ENCODE measurements around the gene DMP1.
"Not testable (repeated sequence)": the region's sequence is repeated elsewhere in the genome, so short reads cannot be mapped to it uniquely, and the experiment has no call there.

Gene DMP1

DNA sequence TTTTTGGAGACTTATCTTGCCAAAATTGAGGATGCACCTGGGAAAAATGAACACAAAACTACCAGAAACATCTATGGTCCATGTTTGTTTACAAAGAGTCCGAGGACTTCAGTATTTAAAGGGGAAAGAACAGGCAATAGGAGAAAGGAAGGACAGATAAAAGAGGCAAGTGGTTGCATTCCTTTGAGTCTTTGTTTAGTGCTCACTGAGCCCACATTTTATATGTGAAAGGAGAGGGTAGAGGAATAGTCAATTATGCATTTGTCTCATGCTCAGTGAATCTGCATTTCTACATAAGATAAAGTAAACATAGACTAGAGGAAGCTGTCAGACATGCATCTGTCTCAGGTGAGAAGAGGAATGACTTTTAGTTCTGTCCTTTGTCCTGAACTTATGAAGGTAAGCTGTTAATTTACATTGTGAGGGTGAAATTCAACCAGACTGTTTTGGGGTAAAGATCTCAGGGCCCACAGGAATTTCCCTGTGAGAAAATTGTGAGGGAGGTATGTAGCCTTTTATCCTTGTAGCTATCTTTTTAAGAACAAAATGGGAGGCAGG is 4.5 kb downstream of the DMP1 start:
- Mint-ChIP-seq H3K9me3 (no peaks in the 10 kb centered on the region), H3K27ac (no peak overlapping the region), H3K4me1 (ENCODE audit: low read depth) (no peaks in the 10 kb centered on the region), H3K36me3 (ENCODE audit: low read depth) (no peaks in the 10 kb centered on the region), H3K4me3 (no peak overlapping the region), H3K27me3 (peaks cover 5% of the 10 kb centered on the region)

DNA sequence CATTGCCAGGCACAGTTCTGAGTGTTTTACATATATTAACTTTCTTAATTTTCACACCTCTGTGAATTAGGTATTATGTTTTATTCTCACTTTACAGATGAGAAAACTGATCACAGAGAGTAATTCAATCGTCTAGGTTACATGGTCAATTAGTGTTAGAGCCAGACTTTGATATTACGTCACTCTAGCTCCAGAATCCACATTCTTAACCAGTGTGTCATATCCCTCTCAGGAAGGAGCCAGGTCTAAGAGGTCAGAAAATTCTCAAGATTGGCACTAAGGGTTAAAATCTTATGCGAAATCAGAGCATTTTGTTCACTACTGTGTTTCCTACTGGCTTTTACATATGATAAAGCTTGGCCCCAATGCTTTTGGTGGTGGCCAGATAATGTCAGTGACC is 7.4 kb downstream of the DMP1 start:
- H3K27ac Mint-ChIP-seq: no peak overlapping the region

DNA sequence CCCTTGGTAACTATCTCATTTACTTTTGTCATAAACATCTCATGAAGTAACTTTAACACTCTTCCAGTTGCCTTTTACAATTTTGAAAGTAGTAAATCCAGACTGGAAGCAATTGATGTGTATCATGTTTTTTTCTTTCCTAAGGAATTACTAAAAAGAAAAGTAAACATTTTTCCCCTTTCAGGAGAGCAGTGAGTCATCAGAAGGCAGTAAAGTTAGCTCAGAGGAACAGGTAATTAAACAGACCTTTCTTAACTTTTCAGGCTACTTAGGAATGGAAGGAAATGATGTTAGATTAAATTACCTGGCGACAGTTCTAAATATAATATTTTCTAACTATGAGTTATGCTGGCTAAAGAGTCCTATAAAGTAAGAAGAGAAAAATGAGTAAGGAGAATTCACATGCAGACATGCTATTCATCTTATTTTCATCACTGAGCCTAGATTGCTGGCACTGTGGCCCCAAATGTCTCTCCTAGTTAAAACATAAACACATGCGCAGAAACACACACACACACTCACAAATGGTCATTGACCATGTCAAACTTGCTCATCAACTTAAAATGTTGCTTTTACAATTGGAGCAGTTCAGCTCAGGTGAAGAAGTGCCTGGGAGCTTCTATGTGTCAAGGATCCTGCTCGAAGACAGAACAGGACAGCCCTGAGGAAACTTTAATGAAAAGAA is 9.3 kb downstream of the DMP1 start:
- peaks cover 7% of the 10 kb centered on the region for H3K27me3 Mint-ChIP-seq
- no peak overlapping the region for H3K4me3 Mint-ChIP-seq
- no peak overlapping the region for H3K27ac Mint-ChIP-seq
- H3K9me3 Mint-ChIP-seq: no peaks in the 10 kb centered on the region
- H3K36me3 Mint-ChIP-seq (ENCODE audit: low read depth): no peaks in the 10 kb centered on the region
- no peaks in the 10 kb centered on the region for H3K4me1 Mint-ChIP-seq (ENCODE audit: low read depth)

More for the DNA sequence above, 7.4 kb downstream of the DMP1 start:
- Mint-ChIP-seq H3K4me1 (ENCODE audit: low read depth) (no peaks in the 10 kb centered on the region), H3K27me3 (peaks cover 6% of the 10 kb centered on the region), H3K4me3 (no peak overlapping the region), H3K36me3 (ENCODE audit: low read depth) (no peaks in the 10 kb centered on the region), H3K9me3 (no peaks in the 10 kb centered on the region)

DNA sequence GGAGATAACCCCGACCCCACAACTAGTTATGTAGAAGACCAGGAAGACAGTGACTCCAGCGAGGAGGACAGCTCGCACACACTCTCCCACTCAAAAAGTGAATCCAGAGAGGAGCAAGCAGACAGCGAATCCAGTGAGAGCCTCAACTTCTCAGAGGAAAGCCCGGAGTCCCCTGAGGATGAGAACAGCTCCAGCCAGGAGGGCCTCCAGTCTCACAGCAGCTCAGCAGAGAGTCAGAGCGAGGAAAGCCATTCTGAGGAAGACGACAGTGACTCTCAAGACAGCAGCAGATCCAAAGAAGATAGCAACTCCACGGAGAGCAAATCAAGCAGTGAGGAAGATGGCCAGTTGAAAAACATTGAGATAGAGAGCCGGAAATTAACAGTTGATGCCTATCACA is 12.8 kb downstream of the DMP1 start:
- Mint-ChIP-seq H3K27ac (no peak overlapping the region), H3K27me3 (peaks cover 7% of the 10 kb centered on the region), H3K4me1 (ENCODE audit: low read depth) (no peaks in the 10 kb centered on the region), H3K4me3 (no peak overlapping the region), H3K36me3 (ENCODE audit: low read depth) (no peaks in the 10 kb centered on the region), H3K9me3 (no peaks in the 10 kb centered on the region)

DNA sequence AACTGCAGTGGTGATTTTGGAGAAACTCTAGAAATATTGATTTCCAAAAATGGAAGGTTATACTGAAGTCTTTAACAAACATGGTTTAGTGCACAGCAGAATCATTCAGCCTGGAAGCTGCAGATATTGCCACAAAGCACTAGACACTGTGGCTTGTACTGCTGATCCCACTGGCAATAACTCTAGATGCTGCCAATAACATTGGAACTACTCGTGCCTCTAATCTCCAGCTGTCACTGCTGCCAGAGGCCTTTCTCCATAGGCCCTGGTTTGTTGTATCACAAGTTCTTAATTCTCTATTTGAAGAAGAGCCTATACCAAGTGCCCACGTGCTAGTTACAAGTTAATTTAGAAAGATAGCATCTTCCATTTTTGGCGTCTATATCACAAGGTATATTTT is 19.3 kb downstream of the DMP1 start:
- Mint-ChIP-seq H3K4me1 (ENCODE audit: low read depth) (no peaks in the 10 kb centered on the region), H3K27ac (no peak overlapping the region), H3K27me3 (peaks cover 12% of the 10 kb centered on the region), H3K9me3 (peaks cover 11% of the 10 kb centered on the region), H3K4me3 (no peak overlapping the region), H3K36me3 (ENCODE audit: low read depth) (no peaks in the 10 kb centered on the region)

DNA sequence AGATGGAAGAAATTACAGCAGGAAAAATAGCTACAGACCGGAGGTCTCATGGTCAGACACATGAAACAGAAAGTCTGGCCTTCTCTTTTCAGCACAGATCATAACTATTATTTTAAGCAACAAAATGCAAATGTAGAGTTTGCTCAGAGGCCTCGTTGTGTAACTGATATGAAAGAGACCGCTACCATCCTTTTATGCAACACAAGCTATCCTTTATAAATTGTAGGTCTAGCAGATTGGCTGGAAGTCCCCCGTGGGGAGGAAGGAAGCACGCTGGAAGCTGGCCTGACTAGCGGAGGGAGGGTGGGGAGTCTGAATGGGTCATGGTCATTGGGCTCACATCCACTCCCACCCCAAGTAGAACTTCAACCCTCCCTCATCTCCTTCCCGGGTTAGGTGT is 27.7 kb downstream of the DMP1 start:
- H3K4me1 Mint-ChIP-seq (ENCODE audit: low read depth): no peaks in the 10 kb centered on the region
- H3K27me3 Mint-ChIP-seq: peaks cover 13% of the 10 kb centered on the region

DNA sequence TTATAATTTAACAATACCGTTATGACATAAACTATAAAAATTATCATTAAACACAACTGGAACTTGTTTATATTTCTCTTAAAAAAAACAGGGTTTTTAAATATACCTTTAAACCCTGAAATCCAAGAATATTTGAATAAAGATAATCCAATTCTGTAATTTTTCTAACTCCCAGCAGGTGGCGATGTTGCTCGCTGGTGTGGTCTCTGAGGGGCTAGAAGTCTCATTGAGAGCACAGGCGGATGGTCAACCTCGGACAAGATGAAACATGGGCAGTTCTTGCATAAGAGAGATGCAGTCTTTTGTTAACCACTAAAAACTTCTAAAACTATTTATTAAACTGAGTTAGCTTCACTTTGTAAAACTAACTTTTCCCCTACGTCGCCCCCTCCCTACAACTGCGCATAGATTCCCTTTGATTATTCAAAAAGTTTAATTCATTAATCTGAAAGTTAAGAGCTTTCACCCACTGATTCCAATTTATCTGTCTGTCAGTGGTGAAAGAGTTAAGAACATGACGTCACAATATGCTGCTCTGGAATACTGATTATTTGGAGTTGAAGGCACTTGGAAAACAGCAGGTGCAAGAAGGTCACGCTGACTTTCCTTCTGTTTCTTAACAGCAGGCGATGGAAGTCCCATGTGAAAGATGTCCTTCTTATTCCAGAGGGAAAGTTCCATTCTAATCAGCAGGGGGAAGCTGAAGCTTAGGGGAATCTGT is 29.5 kb downstream of the DMP1 start:
- peaks cover 8% of the 10 kb centered on the region for H3K27me3 Mint-ChIP-seq
- H3K27ac Mint-ChIP-seq: no peak overlapping the region
- no peaks in the 10 kb centered on the region for H3K9me3 Mint-ChIP-seq
- no peak overlapping the region for H3K4me3 Mint-ChIP-seq
- H3K4me1 Mint-ChIP-seq (ENCODE audit: low read depth): no peaks in the 10 kb centered on the region
- H3K36me3 Mint-ChIP-seq (ENCODE audit: low read depth): no peaks in the 10 kb centered on the region

More for the DNA sequence above, 27.7 kb downstream of the DMP1 start:
- no peak overlapping the region for H3K4me3 Mint-ChIP-seq
- no peak overlapping the region for H3K27ac Mint-ChIP-seq
- H3K36me3 Mint-ChIP-seq (ENCODE audit: low read depth): no peaks in the 10 kb centered on the region
- H3K9me3 Mint-ChIP-seq: peaks cover 6% of the 10 kb centered on the region

DNA sequence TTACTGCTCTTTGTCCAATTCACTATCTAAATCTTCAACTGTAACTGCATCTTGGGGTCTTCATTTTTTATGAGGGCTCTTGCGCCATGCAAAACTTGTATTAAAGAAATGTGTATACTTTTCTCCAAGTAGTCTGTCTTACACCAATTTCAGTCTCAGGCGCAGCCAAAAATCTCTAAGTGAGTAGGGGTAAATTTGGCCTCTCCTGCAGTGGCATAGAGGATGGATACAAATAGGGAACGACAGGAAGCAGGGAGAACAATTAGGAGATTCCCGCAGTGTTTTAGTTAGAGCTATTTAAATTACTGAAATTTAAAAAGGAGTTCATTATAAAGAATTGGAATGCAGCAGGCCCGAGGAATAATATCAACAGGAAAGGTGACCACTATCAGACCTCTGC is 30.2 kb downstream of the DMP1 start:
- Mint-ChIP-seq H3K4me3 (no peak overlapping the region), H3K4me1 (ENCODE audit: low read depth) (no peaks in the 10 kb centered on the region), H3K27ac (no peak overlapping the region), H3K27me3 (peaks cover 3% of the 10 kb centered on the region), H3K9me3 (no peaks in the 10 kb centered on the region), H3K36me3 (ENCODE audit: low read depth) (no peaks in the 10 kb centered on the region)

DNA sequence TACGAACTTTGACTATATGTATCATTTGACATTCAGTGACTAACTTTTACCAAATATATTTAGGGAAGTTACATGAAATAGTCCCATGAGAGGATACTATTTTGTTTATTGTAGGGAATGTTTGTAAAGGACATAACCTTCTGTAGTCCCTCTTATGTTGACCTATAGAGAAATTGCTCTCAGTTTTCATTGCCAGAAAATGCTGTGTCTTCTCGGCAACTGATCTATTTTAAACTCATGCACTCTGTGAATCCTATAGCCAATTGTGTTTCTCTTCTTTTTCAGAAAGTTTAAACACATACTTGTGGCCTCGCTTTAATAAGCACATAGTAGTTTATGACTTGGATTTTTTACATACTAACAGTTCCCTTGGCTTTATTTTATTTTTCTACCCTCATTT is 38.2 kb downstream of the DMP1 start:
- no peak overlapping the region for H3K27ac Mint-ChIP-seq
- no peak overlapping the region for H3K4me3 Mint-ChIP-seq
- peaks cover 7% of the 10 kb centered on the region for H3K36me3 Mint-ChIP-seq (ENCODE audit: low read depth)
- H3K4me1 Mint-ChIP-seq (ENCODE audit: low read depth): no peaks in the 10 kb centered on the region
- H3K9me3 Mint-ChIP-seq: peaks cover 11% of the 10 kb centered on the region
- peaks cover under 1% of the 10 kb centered on the region for H3K27me3 Mint-ChIP-seq

DNA sequence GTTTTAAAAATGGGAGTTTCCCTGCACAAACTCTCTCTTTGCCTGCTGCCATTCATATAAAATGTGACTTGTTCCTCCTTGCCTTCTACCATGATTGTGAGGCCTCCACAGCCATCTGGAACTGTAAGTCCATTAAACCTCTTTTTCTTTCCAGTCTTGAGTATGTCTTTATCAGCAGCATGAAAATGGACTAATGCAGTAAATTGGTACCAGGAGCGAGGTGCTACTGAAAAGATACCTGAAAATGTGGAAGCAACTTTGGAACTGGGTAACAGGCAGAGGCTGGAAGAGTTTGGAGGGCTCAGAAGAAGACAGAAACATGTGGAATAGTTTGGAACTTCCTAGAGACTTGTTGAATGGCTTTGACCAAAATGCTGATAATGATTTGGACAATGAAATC is 40.9 kb downstream of the DMP1 start:
- H3K36me3 Mint-ChIP-seq (ENCODE audit: low read depth); H3K4me3 Mint-ChIP-seq; H3K4me1 Mint-ChIP-seq (ENCODE audit: low read depth); H3K27me3 Mint-ChIP-seq; H3K27ac Mint-ChIP-seq: not testable (repeated sequence)
- H3K9me3 Mint-ChIP-seq: peaks cover 14% of the 10 kb centered on the region

DNA sequence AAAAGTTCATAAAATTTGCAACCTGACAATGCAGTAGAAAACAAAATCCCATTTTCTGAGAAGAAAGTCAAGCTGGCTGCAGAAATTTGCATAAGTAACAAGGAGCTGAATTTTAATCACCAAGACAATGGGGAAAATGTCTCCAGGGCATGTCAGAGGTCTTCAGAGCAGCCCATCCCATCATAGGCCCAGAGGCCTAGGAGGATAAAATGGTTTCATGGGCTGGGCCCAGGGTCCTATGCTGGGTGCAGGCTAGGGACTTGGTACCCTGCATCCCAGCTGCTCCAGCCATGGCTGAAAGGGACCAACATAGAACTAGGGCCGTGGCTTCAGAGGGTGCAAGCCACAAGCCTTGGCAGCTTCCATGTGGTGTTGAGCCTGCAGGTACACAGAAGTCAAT is 42.0 kb downstream of the DMP1 start:
- not testable (repeated sequence) for H3K27ac Mint-ChIP-seq; H3K4me3 Mint-ChIP-seq; H3K27me3 Mint-ChIP-seq; H3K36me3 Mint-ChIP-seq (ENCODE audit: low read depth); H3K4me1 Mint-ChIP-seq (ENCODE audit: low read depth)
- peaks cover 14% of the 10 kb centered on the region for H3K9me3 Mint-ChIP-seq

DNA sequence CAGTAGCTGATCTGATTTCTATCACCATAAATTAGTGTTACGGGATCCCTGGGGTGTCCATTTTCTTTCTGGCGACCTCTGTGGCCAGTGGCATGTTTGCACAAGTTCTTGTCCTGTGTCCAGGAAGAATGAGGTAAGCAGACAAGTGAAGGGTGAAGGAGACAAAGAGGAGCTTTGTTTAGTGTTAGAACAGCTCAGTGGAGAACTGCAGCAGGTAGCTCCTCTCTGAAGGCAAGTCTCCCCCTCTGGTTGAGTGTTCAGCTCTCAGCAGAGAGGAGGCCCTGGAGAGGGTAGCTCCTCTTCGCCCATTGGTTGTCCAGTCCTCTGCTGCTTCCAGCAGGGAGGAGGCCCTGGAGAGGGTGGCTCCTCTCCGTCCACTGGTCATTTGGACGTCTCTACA is 47.2 kb downstream of the DMP1 start:
- Mint-ChIP-seq H3K27me3 (peaks cover 7% of the 10 kb centered on the region), H3K4me1 (ENCODE audit: low read depth) (no peaks in the 10 kb centered on the region), H3K9me3 (peaks cover 7% of the 10 kb centered on the region), H3K27ac (no peak overlapping the region), H3K36me3 (ENCODE audit: low read depth) (no peaks in the 10 kb centered on the region), H3K4me3 (no peak overlapping the region)

DNA sequence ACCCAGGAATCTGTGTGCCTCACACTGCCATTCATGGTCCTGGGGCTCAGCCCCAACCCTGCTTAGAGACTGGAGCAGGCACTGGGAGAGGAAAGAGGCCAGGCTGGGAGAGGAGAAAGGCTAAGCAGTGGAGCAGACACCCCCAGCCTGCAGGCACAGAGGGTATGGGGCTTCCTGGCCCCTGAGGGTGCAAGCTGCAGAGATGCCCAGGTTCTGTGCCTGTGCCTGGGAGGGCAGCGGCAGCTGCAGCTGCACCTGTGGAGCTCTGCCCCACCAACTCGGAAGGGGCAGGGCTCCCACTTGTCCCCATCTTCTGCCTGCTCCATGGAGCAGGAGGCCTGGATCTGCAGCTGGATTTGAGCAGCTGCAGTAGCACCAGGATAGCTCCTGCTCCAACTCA is 47.9 kb downstream of the DMP1 start:
- H3K27ac Mint-ChIP-seq: no peak overlapping the region
- H3K27me3 Mint-ChIP-seq: peaks cover 7% of the 10 kb centered on the region
- H3K9me3 Mint-ChIP-seq: peaks cover 6% of the 10 kb centered on the region
- no peaks in the 10 kb centered on the region for H3K4me1 Mint-ChIP-seq (ENCODE audit: low read depth)
- no peaks in the 10 kb centered on the region for H3K36me3 Mint-ChIP-seq (ENCODE audit: low read depth)
- no peak overlapping the region for H3K4me3 Mint-ChIP-seq

DNA sequence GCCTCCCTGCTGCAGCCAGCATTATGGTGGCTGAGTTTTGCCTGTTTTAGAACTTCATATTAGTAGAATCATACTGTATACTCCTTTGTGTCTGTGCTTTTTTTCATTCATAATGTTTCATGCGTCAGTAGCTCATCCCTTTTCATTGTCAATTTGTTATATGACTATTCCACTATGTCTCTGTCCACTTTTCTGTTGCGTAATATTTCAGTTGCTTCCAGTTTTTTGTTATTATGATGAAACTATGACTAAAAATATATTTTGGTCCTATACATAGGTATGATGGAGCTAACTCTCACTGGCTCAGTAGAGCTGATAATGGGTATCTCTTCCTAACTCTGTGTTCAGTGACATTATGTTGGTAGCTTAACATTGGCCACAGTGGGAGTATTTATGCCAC is 48.3 kb downstream of the DMP1 start:
- no peaks in the 10 kb centered on the region for H3K36me3 Mint-ChIP-seq (ENCODE audit: low read depth)
- no peak overlapping the region for H3K4me3 Mint-ChIP-seq
- H3K9me3 Mint-ChIP-seq: peaks cover 2% of the 10 kb centered on the region
- no peak overlapping the region for H3K27ac Mint-ChIP-seq
- H3K27me3 Mint-ChIP-seq: peaks cover 6% of the 10 kb centered on the region
- H3K4me1 Mint-ChIP-seq (ENCODE audit: low read depth): no peaks in the 10 kb centered on the region

DNA sequence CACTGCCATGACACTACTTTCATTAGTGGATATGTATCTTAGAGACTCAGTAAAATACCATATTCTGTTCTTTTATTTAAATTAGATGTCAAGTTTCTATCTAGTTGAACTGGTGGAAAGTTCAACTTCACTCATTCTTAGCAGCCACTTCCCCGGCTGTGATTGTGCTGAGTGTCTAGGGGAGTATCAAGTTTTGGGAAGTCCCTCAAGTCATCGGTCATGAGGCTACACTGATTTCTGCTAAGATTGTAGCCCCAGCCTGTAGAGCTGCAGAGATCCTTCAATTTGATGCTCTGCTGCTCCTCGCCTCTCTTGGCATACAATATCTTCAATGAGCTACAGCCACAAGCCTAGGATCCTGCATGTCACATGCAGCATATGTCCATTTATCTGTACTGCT is 53.9 kb downstream of the DMP1 start:
- Mint-ChIP-seq H3K36me3 (ENCODE audit: low read depth) (no peaks in the 10 kb centered on the region), H3K27me3 (peaks cover 25% of the 10 kb centered on the region), H3K4me1 (ENCODE audit: low read depth) (no peaks in the 10 kb centered on the region), H3K27ac (no peak overlapping the region), H3K4me3 (no peak overlapping the region), H3K9me3 (no peaks in the 10 kb centered on the region)

Data from stimulated activated naive CD8-positive, alpha-beta T cell treated with anti-CD3 and anti-CD28 coated beads, Interleukin-15, Interleukin-2, amounts not matched to agents 100 ng/mL and 50 ng/mL, for 24 hours (primary cell).